GM18861 (cell line): ENCODE data around the gene PRKCSH.
A peak's percentile ranks its signal among the peaks of the same experiment; 100 is the strongest.
"Not testable (repeated sequence)": the region's sequence is repeated elsewhere in the genome, so short reads cannot be mapped to it uniquely, and the experiment has no call there.

Source experiments
- ATAC-seq: cut with Tn5 transposase; IDR thresholded peaks from one replicate; pipeline ENCODE4 v1.9.1; 2021; ENCODE audit not compliant: unreplicated experiment

The PRKCSH gene, protein sequence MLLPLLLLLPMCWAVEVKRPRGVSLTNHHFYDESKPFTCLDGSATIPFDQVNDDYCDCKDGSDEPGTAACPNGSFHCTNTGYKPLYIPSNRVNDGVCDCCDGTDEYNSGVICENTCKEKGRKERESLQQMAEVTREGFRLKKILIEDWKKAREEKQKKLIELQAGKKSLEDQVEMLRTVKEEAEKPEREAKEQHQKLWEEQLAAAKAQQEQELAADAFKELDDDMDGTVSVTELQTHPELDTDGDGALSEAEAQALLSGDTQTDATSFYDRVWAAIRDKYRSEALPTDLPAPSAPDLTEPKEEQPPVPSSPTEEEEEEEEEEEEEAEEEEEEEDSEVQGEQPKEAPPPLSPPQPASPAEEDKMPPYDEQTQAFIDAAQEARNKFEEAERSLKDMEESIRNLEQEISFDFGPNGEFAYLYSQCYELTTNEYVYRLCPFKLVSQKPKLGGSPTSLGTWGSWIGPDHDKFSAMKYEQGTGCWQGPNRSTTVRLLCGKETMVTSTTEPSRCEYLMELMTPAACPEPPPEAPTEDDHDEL

DNA sequence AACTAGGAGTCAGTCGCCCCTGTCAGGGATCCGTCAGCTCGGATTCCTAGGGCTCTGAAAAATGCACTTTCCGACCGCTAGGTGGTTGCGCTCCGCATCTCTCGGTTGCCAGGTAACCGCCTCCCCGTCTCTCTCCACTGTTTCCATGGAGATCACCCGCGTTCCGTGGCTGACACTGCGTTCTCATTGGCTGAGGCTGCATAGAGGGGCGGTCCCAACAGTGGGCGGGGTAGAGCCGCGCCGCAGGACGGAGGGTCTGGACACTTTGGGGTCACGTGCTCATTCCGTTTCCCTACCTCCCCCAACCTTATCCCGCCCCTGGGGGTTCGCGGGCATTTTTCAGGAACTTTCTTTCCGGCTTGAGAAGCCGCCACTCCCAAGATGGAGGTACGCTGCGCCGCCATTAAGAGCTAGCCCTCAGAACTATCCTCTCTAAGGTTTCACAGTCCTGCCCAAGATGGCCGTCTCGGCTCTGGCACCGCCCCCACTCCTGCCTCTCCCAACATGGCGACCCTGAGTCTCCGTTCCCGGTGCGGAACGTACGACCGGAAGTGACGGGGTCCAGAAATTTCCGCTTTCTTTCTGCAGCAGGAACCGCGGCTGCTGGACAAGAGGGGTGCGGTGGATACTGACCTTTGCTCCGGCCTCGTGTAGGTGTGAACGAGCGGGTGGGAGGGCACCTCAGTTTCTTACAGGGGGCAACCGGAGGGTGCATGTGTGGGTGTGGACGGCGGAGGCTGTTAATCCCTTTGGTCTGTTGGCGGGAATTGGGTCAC, at the start of gene PRKCSH, which contains the start of gene ODAD3:
Gene PRKCSH (plus strand): TSS at position 579 of the 776 bp plus-strand sequence. CDS start 483 bp downstream, outside the sequence.
Gene ODAD3 (minus strand): TSS at position 65 of the 776 bp plus-strand sequence. CDS start 105 bp downstream, outside the sequence.
- ATAC-seq, result peak; percentile 79

DNA sequence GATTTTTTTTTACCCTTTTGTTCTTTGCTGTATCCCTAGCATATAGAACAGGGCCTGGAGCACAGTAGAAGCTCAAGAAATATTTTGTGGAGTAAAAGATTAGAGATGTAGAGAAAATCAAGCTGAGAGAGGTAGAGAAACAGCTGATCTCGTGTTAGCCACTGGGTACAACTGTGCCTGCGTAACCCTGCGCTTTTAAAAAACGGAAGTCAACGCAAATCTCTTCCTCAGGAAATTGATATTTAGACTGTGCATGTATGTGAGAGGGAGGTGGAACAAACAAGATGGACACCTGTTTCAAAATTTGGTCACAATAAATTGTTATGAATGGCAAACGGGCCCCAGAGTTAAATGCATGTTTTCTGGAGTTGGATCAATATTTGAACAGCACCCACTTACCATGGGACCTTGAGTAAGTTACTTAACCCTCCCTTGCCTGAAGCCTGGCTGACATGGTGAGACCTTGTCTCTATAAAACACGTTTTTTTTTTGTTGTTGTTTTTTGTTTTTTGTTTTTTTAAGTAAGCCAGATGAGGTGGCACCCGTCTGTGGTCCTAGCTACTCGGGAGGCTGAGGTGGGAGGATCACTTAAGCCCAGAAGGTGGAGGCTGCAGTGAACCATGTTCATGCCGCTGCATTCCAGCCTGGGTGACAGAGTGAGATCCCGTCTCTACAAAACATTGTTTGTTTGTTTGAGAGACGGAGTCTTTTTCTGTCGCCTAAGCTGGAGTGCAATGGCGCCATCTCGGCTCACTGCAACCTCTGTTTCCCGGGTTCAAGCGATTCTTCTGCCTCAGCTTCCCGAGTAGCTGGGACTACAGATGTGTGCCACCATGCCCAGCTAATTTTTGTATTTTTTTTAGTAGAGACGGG, 48.0 kb upstream of the PRKCSH start:
- no peak for ATAC-seq

DNA sequence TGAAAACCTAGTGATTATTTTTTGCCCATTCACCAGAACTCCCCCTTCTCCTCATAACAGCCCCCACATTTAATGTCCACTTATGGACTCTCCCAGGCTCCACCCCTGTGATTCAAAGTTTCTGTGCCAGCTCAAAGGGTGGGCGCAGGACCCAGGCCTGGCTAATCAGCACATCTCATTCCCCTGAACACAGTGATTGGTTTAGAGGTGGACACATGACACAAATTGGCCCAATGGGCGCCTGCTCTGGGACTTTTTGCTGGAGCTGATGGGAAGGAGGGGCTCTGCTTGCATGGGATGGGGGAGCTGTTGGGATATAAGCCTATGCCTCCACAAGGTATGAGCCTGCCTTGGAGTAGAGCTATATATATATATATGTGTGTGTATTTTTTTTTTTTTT, 45.1 kb upstream of the PRKCSH start:
- ATAC-seq, result no peak

DNA sequence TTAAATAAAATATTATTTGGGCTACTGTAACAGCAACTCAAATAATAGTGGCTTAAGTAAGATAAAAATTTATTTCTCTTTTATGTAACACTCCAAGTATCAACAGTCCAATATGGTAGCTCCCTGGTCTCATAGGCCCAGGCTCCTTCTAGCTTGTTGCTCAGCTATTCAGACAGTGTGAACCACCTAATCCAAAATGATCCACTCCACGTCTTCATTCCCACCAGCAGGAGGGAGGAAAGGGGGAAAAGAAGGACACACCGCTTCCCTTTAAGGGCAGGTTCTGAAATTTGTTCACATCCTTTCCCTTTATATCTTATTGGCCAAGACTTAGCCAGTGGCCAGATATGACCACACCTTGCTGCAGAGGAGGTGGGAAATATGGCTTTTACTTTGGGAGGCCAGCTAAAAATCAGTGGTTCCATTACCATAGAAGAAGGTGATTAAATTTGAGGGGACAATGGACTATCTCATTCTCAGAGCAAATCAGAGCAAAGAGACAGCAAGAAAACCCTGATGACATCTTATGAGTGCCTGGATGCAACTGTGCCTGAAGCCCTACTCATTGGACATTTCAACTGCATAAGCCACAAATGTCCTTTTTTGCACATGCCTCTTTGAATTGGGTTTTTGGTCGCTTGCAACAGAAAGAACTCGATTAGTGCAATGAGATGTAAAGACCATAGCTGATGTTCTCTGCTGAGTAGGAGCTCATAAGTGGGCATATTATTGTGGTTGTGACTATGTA, 44.3 kb upstream of the PRKCSH start:
- no peak for ATAC-seq

DNA sequence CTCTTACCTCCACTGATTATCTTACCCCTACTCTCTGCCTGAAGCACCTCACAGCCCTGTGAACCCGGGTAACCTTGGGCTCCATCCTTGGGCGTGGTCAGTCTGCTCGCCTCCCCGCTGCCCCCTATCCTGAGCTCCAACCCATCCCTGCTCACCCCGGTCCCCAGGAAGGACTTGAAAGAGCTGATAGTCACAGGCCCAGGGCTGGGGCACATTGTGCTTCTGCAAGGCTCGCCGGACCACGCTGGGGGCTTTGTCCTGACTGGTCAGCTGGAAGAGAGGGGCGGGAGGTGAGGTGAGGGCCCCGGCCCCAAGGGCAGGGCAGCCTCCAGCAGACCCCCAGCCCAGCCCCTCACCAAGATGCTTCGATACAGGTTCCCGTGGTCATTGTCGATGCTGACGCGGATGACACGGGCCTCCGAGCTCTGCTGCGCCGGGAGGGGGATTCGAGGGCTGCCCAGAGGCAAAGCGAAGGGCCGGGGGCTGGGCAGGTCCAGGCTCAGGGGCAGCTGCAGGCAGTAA, 38.3 kb upstream of the PRKCSH start:
- ATAC-seq, result no peak

DNA sequence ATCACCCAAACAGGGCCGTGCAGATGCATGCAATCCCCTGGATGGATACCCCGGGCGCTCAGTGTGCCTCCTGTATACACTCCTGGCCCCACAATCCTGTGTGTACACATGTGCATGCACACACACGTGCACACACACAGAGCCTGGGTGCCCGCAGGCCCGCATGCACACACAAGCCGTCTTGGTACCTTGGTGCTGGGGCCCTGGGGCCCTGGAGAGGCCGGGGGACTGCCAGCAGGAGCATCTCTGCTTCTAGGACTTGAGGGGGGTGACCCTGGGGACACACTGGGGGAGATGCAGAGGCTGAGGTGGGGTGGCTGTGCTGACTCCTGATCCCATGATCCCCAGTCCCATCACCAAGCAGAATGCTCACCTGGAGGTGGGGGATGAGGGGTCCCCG, 35.8 kb upstream of the PRKCSH start:
- ATAC-seq, result no peak

DNA sequence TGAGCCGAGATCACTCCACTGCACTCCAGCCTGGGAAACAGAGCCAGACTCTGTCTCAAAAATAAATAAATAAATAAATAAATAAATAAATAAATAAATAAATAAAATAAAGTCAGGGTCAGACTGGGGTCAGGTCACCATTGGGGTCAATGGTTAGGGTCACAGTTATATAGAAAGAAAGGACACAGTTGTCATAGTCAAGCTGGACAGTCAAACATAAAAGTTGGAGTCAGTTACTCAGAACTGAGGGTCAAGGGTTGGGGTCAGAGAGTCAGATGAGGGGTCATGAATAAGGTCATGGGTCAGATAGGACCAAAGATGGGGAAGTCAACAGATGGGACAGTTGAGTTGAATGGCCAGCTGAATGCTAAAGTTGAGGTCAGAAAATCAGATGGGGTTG, 34.6 kb upstream of the PRKCSH start:
- no peak for ATAC-seq

DNA sequence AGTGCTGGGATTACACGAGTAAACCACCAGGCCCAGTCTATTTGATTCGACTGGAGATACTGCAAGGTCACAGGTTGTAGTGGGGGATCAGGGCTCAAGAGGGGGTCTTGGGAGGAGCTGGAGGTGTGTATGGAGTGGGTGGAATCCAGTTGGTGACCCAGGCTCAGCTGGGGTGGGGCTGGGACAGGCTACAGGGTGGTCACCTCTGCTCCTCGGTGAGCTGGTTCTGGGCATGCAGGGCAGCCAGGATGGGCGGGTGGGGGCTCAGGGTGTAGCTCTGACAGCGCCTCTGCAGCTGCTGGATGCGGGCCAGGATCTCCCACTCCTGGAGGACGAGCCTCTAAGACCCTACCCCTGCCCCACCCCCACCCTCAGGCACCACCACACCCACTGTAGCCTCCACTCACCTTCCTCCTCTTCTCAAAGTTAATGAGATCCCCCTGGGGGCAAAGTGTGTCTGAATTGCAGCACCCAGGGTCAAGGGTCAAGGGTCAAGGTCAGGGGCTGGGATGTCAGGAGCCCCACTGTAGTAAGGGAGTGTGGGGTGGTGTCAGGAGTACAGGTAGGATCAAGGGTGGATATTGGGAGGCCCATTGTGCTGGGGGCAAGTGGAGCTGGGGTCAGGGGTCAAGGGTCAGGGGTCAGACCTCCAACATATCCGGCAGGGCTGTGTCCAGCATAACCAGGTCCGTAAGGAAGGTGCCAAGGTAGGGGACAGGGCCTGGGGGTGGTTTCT, 33.5 kb upstream of the PRKCSH start:
- no peak for ATAC-seq

DNA sequence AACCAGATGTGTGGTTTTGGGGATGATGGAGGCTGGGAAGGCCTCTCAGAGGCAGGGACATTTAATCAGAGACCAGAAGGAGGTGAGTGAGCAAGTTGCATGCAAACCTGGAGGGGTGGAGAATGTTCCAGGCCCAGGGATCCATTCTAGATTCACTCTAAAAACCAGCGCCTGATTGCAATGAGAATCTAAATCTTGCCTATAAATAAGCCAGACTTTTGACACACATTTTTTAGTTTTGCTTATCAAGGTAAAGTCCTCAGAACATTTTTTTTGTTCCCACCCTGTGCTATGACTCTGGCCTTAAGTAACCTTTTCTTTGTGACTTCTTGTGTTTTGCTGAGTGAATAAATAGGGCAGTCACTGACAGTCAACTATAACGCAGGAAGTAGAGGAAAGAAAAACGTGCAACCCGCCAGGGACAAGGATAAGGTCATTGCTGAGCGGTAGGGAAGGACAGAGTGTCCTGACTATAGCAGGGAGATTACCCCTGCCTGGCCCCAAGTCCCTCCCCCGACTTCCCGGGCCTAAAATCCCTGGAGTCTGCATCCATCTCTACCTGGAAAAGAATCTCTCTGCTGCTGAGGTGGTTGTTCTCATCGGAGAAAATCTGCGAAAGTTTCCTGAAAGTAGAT, 30.7 kb upstream of the PRKCSH start:
- no peak for ATAC-seq

DNA sequence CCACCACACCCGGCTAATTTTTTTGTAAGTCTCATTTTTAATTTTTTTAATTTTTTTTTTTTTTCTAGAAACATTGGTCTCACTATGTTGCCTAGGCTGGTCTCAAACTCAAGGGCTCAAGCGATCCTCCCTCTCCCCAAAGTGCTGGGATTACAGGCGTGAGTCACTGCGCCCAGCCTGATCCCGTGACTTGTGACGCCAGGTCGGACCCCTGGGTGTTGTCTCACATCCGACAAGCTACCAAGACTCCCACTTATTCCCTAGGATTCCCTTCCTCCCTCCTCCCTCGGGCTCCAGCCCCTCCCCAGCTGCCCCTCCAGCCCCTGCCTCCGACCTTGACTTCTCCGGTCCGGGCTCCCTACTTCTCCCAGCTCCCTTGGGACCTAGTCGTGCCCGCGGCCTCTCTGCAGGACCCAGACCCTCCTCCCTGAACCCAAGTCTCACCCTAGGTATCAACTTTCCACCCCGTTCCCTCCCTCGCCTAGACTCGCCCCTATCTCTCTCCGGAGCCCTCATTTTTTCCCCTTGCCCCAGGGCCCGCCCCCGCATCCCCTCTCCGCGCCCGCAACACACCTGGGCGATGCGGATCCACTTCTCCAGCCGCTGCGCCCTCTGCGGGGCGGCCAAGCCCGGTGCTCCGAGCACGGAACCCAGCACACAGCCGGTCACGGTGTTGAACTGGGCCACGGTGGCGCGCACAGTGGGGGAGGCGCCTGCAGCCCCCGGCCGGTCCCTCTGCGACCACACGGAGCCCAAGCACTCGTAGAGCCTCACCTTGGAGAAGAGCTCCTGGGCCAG, 29.4 kb upstream of the PRKCSH start:
- no peak for ATAC-seq

DNA sequence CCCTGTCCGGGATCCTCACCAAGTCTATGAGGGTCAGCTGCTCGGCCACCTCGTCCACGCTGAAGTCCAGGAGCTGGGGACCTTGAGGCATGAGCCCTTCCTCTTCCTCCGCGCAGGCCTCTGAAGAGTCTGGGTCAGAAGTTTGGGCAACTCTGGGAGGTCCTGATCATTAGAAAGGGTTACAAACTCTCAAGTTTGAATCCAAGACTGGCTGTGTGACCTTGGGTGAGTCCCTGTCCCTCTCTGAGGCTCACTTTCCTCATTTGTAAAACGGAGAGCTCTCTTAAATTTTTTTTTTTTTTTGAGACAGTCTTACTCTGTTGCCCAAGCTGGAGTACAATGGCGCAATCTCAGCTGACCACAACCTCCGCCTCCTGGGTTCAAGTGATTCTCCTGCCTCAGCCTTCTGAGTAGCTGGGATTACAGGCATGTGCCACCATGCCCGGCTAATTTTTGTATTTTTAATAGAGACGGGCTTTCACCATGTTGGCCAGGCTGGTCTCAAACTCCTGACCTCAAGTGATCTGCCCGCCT, 28.7 kb upstream of the PRKCSH start:
- not testable (repeated sequence) for ATAC-seq

DNA sequence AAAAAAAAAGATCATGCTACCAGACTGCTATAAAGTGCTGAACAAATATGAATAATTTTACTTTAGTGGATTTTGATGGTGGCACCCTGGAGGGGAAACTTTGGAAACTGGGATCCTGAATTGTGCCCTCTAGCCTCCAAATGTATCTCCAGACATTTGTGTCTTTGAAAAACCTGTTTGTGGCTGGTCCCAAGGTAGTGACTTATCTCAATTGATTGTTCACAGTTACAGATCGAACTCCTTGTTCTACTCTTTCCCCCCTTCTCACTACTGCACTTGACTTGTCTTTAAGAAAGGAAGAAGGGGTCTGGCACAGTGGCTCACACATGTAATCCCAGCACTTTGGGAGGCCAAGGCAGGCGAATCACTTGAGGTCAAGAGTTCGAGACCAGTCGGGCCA, 26.8 kb upstream of the PRKCSH start:
- ATAC-seq, result no peak

DNA sequence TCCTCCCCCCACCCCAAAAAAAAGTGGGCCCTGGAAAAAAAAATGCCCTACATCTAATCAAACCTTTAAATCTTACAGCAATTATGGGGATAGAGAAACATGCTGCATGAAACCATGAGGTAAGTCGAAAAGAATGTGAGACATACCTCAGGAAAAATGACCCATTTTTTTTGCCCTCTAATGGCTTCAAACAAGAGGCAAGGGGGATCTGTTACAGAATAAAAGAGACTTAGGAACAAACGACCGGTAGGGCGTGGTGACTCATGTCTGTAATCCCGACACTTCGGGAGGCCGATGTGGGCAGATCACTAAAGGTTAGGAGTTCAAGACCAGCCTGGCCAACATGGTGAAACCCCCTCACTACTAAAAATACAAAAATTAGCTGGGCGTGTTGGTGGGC, 24.8 kb upstream of the PRKCSH start:
- ATAC-seq, result no peak

DNA sequence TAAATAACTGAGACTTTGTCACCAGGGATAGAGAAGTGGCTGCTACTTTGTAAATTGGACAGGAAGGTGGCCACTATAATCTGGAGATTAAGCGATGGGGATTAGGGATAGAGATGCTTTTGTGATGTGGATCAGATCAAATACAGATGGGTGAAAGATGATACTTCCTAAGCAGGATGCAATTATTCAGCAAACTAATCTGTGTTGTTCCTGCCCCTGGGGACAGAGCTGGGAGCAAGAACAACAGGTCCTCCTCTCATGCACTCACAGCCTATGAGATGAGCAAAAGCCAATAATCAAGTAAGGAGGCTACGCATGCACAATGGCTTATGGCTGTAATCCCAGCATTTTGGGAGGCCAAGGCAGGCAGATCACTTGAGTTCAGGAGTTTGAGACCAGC, 20.9 kb upstream of the PRKCSH start:
- ATAC-seq, result no peak

DNA sequence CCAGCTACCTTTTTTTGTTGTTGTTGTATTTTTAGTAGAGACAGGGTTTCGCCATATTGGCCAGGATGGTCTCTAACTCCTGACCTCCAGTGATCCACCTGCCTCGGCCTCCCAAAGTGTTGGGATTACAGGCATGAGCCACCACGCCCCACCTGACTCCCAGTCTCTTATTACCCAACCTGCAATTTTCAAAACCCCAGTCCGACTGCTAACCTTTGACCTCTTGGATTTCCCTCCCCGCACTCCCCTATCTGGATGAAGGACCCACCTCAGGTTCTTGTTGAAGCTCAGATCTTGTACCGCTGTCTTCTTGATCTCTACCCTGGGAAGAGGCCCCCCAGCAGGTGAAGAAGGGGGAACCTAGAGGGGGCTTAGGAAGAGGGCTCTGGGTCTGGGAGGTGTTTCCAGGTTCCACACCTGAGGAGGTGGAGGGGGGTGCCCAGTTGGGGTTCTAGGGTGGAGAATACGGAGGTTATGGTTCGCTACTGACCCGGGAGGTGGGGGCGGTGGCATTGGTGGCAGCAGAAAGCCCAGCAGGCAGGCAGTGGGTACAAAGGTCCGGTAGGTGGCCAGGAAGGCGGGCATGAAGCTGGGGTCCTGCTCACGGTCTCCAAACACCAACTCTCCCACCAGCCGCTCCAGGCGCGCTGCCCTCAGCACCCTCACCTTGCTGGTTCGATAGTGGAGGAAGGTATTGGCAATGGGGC, 18.9 kb upstream of the PRKCSH start:
- no peak for ATAC-seq

DNA sequence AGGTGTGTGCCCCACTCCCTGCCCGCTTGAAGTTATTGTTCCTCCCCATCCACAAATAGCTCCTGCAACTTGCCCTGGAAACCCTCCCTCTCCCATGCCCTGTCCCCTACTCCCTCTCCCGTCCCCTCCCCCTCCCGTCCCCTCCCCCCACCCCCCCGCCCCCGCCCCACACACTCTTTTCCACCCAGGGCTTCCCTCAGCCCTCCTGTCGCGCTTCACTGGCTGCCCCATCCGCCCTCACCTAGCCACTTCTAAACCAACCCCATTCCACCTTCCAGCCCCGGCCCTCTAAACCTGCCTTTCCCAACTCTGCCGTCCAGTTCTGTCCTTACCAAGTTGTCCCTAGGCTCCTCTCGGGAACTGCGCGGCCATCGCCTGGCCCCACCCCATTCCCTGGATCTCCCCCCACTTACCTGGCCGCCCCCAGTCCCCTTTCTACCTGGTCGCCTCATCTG, 17.3 kb upstream of the PRKCSH start:
- ATAC-seq, result no peak
